Spleen (tissue), 3 donors: Measurements from ENCODE around the gene FNDC3A.

Source experiments
- POLR2A ChIP-seq, 3 donors: fragments of 450-650 bp; IDR thresholded peaks; one replicate each; pipeline ENCODE4 v1.5.1; 2017; ENCODE audit warnings: antibody characterized with exemption in 3 of 3, mild to moderate bottlenecking in 1 of 3
- POLR2AphosphoS5 ChIP-seq, 3 donors: sonication (generic); formaldehyde crosslinking; IDR thresholded peaks; one replicate each; pipeline ENCODE4 v1.5.1; 2017; ENCODE audit warnings: antibody characterized with exemption in 3 of 3

- no peak for TF ChIP-seq POLR2A (IDR thresholded peaks at IDR 0.05)
- TF ChIP-seq POLR2AphosphoS5 (IDR thresholded peaks at IDR 0.05), result no peak
These were observed 275.6 kb downstream of the FNDC3A start for GRCh38 chr13:49251326-49251725.
